GM19463 (cell line): ENCODE measurements around the gene ALDH4A1.

Source experiments
- ATAC-seq: cut with Tn5 transposase; IDR thresholded peaks from one replicate; pipeline ENCODE4 v1.9.1; 2021; ENCODE audit warnings: mild to moderate bottlenecking, moderate library complexity; ENCODE audit not compliant: unreplicated experiment

The ALDH4A1 gene

DNA sequence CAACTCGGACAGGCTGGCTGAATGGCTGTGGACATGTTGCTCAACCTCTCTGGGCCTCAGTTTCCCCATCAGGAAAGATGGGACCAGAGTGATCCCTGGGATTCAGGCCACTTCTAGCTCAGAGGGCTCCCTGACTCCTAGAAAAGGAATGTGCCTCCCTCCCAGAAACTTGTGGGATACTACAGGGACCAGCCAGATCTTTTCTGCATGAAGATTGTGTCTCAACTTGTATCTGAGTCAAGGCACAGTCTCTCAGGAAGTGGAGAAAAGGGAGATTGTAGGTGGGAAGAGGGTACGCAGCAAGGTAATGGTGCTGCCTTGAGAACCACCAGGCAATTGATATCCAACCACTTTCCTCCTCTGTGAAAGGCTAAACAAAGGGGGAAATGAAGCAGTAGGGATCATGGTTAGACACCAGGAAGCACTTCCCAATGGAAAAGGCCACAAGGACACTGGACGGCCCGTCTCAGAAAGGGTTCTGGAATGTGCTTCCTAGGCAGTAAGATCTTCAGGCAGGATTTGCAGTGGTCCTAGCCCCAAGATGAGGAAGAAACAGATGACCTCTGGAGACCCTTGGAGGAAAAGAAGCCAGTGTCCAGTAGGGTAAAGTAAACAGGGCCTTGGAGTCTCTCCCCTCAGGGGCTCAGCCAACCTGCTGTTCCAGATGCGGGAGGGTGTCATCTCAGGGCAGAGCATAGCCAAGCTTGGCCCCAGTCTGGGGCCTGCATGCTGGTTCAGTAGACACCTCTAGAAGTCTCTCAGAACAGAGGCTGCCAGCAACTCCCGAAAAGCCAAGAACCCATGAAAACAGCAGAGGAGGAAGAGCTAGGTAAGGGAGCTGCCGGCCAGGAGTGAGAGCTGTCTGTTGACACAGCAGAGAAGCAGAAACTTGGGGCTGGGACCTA lies 37.3 kb upstream of the ALDH4A1 start:
- no peak for ATAC-seq

DNA sequence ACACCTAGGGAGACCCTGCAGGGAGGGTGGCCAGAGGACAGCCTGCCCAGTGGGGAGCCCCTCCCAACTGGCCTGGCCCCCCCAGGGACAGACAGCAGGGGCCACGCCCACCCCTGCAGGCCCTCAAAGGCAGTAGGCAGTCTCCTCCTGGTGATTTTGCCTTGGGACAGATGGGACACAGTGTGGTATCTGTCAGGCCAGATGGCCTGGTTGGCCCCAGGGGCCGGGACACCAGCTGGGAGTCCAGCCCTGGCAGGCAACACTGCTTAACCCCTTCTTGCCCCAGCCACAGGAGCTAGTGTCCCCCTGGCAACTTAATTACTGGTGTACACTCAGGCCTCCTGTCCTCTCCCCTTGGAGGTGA lies 36.3 kb upstream of the ALDH4A1 start:
- ATAC-seq: no peak

DNA sequence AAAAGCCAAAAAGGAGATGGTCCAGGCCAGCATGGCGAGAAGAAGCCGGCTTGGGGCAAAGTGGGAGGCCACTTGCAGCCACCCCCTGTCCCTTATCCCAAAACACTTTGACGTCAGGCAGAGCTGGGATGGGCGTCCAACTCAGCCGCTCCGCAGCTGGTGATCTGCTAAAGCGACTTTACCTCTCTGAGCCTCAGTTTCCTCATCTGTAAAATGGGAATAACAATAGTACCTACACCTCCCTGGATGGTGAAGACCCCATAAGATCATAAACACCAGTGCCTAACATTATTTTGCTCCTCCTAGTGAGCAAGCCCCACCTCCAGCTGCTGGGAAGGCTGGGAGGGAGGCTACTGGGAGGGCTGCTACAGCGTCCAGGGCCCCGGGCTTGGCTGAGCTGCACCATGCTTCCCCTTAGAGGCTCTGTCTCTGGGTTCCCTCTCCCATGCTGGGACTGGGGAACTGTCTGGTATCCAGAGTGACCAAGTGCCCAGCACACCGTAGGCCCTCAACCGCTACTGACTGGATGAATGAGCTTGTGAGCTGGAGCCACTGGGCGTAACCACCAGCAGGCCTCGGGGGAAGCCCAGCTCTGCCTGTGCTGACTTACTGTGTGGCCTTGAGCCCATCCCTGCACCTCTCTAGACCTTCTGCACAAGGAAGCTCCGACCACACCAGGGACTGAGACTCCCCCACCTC lies 35.8 kb upstream of the ALDH4A1 start:
- ATAC-seq: no peak

DNA sequence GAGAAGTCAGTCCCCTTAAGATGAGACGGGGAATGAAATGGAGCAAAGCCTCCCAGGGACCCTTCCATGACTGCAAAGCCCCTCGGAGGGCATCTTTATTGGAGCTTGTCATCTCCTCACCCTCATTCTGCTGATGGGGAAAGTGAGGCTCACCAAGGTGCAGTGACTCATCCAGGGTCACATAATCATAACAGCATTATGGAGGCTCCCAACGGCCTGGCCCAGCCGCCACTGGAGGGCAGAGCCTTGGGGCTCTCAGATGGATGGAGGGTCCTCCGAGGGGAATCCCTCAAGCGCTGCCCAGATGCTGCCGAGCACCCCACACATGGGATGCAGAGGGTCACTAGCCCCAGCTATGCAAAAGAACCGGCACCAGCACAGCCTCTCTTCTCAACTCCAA lies 35.2 kb upstream of the ALDH4A1 start:
- ATAC-seq: no peak

DNA sequence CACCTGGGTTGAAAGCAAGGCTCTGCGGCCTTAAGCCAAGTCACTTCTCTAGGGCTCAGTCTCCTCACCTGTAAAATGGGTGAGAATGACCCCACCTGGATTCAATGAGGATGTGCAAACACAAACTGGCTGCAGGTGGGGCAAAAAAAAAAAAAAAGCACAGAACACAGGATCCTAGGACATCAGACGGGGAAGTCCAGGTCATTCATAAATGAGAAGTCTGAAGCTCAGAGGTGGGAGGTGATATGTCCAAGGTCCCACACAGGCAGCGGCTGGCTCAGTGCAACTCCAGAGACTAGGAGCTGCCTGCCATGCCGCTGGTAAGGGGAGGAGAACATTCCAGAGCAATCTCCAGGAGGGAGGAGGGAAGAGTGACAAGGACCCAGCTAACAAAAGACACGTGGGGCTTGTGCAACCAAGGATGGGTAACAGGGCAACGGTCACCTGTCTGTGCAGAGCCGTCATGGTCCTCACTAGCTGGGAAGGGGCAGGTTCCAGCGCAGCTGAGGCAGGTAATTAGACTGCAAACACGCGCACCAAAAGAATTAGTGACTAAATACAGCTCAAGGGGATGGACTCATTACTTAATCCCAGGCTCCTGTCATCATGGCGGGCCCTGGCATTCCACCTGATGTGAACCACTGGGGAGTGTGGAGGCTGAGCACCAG lies 34.6 kb upstream of the ALDH4A1 start:
- no peak for ATAC-seq

DNA sequence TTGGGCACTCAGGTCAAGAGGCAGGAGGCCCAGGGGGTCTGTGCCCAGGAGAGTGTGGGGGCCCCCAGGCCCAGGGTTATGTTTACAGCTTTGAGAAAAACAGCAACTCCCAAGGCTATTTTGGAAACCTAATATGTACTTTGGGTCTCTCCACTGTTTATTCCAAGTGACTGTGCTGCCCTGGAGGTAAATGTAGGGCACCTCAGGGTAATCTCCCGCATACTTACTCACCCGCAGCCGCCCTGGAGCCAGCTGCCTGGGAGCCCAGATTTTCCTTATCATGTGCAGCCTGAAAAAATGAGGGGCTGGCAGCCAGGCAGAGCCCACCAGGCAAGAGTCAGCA lies 34.1 kb upstream of the ALDH4A1 start:
- ATAC-seq: no peak

DNA sequence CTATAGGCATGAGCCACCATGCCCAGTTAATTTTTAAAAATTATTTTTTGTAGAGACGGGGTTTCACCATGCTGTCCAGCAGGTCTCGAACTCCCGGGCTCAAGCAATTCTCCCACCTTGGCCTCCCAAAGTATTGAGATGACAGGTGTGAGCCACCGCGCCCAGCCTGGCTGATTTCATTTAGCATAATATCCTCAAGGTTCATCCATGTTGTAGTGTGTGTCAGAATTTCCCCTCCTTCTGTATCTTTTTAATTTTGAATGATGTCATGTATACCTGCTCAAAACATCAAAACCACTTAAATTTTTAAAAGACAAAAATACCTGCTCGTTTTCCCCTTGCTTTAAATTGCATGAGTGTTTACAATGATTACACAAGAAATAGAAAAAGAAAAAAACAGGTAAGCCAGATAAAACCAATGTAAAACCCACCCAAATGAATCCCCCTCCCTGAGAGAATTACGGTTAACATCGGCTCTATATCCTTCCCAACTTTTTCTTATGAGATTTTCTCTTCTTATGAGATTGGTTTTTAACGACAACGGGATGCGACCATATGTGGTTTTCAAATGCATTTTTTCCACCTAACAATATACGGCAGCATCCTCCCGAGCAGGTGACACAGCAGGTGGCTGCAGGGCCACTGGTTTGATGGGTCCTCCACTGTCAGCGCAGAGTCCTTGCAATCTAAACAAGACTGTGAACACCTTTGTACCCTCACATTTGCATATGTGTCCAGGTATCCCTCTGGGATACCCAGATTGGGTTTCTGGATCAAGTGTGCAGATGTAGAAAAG lies 32.0 kb upstream of the ALDH4A1 start:
- no peak for ATAC-seq

DNA sequence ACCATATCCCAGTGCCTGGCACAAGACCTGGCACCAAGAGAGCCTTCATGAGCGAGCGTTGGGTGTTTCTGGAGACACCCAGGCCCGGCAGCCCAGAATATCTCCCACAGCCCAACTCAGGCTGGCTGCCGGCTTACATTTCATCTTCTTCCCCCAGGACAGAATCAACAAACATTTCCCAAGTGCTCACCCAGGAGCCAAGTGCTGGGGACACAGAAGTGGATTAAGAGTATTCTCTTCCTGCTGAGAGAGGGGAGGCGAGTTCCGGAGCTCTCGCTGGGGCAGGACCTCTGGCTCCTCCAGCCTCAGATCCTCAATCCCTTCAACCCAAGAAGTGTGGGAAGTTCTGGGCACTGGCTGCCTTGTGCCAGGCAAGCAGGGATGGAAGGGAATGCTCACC lies 30.5 kb upstream of the ALDH4A1 start:
- ATAC-seq: no peak

DNA sequence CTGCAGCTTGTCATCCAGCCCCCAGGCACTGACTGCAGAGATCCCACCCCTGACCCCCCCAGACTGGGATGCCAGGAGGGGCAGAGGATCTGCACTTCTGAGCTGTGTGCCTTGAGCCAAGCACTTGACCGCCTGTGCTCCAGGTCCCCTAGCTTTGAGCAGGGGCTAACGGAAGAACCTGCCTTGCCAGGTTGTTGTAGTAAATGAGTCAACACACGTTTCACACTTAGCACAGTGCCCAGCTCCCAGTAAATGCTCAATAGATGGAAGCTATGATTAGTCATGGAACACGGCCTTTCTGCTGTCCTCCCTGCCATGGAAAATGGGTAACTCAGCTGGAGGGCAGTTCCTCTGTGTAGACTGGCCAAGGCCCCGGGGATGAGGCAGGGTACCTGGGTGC lies 30.0 kb upstream of the ALDH4A1 start:
- ATAC-seq: no peak

DNA sequence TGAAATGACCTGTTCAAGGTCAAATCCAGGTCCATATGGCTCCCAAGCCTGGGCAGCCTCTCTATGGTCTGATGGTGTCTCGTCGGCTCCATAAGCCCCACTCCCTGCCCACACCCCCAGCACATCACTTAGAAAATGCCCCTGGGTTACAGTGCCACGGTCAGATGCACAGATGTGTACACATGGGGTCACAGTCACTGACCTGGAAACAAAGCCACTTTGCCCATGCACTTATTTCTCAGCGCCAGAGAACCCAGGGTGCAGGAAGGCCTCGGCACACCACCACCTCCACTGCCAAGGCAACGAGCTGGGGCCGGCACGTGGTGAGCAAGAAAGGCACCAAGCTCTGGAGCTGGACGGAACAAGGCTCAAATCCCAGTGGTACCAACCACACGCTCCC lies 29.4 kb upstream of the ALDH4A1 start:
- ATAC-seq: no peak

DNA sequence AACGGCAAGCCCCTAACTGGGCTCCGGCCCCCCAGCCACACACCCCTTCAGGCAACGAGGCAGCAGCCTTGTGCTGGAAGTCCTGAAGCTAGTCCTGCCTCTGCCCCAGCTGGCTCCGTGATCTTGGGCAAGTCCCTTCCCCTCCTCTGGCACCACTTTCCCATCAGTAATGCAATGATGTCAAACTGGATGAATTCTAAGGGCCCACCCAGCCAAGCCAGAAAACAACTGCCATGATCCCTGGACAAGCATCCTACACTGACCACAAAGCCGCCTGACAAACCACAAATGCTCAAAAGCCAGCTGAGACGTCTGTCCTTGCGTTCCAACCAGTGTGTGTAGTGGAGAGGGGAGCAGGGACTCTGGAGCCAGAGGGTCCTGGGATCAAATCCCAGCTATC lies 27.3 kb upstream of the ALDH4A1 start:
- ATAC-seq: no peak

DNA sequence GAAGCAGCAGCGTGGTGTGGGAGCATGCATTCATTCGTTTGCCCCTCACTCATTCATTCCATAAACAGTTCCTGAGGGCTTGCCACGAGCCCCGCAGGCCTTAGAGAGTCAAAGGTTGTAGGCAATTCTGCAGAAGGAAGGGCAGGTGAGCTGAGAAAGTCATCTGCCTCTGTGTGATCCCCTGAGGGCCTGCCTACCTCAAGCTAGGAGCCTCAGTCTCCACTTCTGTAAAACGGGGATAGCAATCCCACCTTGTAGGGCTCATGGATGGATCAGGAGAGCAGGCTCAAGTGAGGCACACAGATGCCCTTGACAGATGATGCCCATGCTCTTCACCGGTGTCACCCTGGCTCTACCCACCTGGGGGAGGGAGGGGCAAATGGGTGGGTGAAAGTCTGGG lies 26.6 kb upstream of the ALDH4A1 start:
- no peak for ATAC-seq

DNA sequence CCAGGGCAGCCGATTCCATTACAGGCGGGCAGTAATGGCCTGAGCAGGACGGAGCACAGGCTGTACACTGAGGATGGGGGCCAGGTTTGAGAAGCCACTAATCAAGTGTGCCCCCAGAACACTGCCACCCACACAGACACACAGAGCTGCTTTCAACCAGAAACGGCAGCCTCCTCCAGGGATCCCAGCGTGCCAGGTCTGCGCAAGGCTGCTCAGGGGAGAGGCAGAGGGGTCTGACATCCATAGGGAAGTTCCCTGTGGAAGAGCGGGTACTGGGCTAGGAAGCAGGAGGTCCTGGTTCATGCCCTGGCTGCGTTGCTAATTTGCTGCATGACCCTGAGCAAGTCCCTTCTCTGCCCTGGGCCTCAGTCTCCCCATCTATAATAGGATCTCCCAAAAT lies 26.1 kb upstream of the ALDH4A1 start:
- ATAC-seq: no peak

DNA sequence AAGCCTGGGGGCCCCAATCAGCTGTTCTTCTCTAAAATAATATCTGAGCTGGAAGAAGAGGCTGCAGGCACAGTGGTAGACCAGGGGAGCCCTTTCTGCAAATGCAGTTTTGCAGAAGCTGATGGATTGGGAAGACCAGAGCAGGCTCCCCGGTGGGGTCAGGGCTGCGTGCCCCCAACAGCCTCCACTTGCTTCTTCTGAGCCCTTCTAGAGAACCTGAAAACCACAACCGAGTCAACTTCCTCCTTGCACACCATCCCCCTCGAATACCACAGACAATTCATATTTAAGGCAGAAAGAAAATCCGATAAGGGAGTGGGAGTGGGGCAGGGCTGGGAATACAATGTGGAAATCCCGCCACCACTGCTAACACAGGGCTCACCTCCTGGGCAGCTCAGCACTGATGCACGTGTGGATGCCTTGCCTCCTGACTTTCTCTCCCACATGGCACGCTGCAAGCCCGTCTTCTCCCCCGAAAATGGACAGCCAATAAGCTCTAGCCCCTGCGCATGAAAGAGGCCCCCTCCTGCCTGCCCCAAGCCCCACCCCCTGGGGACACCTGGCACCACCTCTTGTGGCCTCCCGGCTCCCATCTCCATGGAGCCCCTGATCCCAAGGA lies 25.4 kb upstream of the ALDH4A1 start:
- no peak for ATAC-seq

DNA sequence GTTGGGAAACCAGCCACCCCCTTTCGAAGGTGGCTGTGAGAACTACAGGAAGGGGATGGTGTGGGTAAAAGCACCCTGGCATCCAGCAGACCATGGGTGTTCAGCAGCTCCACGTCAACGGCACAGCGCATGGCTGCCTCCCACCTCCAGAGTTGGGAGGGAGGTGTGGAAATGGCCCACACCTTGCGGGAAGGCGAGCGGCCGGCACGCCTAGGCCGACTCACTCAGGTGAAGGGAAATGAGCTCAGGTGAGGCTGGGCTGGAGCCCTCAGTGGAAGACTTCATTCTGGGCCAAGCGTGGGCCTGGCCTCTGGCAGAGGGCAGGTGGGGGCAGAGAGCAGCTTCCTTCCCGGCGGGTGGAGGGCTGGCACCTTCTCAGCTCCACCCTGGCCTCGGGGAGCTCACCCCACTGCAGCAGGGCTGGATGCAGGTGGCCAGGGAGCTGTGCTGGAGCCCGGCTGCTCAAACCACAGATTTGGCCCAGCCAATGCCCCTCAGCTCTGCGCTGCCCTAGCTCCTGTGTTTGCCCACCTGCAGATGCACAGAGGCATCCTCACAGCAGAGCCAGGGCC lies 24.8 kb upstream of the ALDH4A1 start:
- ATAC-seq: no peak

DNA sequence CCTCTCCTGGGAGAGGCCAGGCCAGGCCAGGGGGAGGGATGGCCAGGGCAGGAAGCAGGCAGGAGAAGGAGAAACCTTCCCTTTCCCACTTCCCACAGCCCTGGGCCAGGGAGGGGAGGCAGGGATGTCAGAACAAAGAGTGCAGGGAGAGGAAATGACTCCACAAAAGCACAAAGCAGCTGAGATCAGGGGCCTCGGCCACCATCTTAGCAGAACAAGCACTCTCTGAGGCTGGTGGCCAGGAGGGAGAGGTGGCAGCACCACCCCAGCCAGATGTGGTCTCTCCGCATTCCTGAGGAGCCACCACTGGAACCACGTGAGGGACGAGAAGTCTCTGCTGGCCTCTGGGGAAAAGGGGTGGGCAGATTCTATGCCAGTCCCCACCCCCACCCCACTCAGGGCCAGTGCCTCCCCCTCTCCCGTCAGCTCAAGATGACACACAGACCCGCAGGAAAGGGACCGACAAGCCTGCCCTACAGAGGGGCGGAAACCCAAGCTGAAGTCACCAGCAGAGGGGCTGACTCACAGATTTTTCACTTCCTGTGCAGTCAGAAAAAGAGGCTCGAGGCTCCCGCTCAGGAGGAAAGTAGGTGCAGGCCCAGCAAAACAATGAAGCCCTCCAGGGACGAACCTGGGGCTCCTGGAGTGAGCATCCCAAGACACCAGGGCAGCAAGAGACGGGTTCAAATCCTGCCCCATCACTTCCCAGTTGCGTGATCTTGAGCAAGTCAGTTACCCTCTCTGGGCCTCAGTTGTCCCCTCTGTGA lies 24.1 kb upstream of the ALDH4A1 start:
- ATAC-seq: peak; percentile 78

DNA sequence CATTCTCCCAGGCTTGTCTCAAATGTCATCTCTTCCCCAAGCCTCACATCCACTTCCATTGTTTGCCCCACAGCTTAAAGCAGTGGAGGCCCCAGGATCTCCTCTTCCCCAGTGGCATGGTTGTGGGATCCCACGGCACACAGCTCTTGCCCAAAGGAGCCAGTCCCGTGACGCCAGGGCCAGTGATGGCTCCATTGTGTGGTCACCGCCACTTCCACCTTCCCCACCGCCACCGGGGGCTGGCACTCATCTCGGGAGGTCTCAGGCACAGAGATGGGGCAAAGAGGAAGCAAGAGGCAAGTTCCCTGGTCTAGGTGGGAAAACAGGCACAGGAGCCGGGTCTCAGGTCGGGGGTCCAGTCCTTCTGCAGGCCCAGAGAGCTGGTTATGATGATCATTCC lies 22.9 kb upstream of the ALDH4A1 start:
- ATAC-seq: no peak

DNA sequence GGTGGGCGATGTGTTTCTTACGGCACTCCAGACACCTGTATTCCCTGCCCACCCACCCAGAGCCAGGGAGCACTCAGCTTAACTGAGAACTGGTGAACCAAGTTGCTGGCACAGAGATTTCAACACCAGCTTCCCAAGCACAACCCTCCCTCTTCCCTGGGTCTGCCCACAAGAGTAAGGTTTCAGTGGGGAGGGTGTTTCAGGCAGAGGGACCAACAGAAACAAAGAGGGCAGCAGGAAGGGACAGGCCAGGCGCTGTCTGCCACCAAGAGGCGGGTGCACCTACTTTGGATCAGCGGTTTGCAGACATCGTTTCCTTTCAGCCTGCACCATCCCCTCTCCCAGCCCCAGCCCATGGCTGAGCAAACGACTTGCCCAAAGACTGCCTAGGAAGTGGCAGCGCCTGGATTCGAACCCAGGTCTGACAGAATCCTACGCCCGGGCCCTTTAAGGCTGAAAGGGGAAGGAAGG lies 21.9 kb upstream of the ALDH4A1 start:
- ATAC-seq: no peak

DNA sequence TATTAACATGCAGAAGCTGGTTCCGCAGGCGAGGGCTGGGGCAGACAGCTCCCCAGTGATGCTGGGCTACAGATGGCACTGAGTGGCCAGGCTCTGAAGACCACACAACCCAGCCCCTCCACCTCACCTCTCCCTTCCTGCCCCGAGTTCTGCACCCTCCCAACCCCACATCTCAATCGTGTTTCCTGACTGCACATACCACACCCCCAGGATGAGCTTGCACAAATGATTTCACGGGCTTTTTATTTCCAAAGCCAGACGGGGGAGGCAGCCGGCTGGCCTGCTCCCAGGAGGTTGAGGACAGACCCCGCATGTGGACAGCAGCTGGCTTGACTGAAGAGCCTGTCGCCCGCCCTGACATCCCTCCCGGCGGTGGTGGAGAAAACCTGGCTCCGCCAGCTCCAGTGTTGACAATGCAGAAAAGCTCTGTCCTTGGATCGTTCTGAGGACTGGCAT lies 21.4 kb upstream of the ALDH4A1 start:
- ATAC-seq: no peak
